GM21515 (cell line): Measurements from ENCODE around the gene RPP40.

Source experiments
- ATAC-seq: cut with Tn5 transposase; IDR thresholded peaks from one replicate; pipeline ENCODE4 v1.9.1; 2021; ENCODE audit not compliant: unreplicated experiment

Gene RPP40

GRCh38 chr6:4970739-4971395 is 33.0 kb downstream of the RPP40 start:
- no peak for ATAC-seq

- no peak for ATAC-seq
These were observed 34.1 kb downstream of the RPP40 start for GRCh38 chr6:4969609-4970285.

GRCh38 chr6:4967301-4968030 is 36.4 kb downstream of the RPP40 start:
- no peak for ATAC-seq

- ATAC-seq: no peak
These were observed 38.1 kb downstream of the RPP40 start for GRCh38 chr6:4965562-4966389.

GRCh38 chr6:4964675-4965561 is 38.9 kb downstream of the RPP40 start:
- no peak for ATAC-seq

- no peak for ATAC-seq
These were observed 40.9 kb downstream of the RPP40 start for GRCh38 chr6:4962905-4963304.

GRCh38 chr6:4961322-4962168 is 42.3 kb downstream of the RPP40 start:
- ATAC-seq: no peak

GRCh38 chr6:4958624-4959023 is 45.2 kb downstream of the RPP40 start:
- no peak for ATAC-seq

GRCh38 chr6:4957521-4958231 is 46.2 kb downstream of the RPP40 start:
- no peak for ATAC-seq

GRCh38 chr6:4956625-4957024 is 47.2 kb downstream of the RPP40 start:
- ATAC-seq: no peak

- no peak for ATAC-seq
These were observed 50.4 kb downstream of the RPP40 start for GRCh38 chr6:4953440-4953839.

- no peak for ATAC-seq
These were observed 52.9 kb downstream of the RPP40 start for GRCh38 chr6:4950836-4951533.

- ATAC-seq: no peak
These were observed 53.8 kb downstream of the RPP40 start for GRCh38 chr6:4950076-4950475.

GRCh38 chr6:4948781-4949450 is 54.9 kb downstream of the RPP40 start:
- no peak for ATAC-seq

GRCh38 chr6:4947716-4948115 is 56.1 kb downstream of the RPP40 start:
- no peak for ATAC-seq

- no peak for ATAC-seq
These were observed 57.3 kb downstream of the RPP40 start for GRCh38 chr6:4946521-4946920.
